Measurements from ENCODE around the gene ZNF771.

- TF ChIP-seq, protein P1, sequence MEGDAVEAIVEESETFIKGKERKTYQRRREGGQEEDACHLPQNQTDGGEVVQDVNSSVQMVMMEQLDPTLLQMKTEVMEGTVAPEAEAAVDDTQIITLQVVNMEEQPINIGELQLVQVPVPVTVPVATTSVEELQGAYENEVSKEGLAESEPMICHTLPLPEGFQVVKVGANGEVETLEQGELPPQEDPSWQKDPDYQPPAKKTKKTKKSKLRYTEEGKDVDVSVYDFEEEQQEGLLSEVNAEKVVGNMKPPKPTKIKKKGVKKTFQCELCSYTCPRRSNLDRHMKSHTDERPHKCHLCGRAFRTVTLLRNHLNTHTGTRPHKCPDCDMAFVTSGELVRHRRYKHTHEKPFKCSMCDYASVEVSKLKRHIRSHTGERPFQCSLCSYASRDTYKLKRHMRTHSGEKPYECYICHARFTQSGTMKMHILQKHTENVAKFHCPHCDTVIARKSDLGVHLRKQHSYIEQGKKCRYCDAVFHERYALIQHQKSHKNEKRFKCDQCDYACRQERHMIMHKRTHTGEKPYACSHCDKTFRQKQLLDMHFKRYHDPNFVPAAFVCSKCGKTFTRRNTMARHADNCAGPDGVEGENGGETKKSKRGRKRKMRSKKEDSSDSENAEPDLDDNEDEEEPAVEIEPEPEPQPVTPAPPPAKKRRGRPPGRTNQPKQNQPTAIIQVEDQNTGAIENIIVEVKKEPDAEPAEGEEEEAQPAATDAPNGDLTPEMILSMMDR (IDR thresholded peaks at IDR 0.05): peak in 1 of 3 donors; percentile 22
- TF ChIP-seq POLR2AphosphoS5 (IDR thresholded peaks at IDR 0.05) (no peak), POLR2A (IDR thresholded peaks at IDR 0.05) (no peak)
Observed at GRCh38 chr16:30379158-30379783, 28.1 kb upstream of the ZNF771 start.
